OCI-LY3 (cell line): ENCODE results near the gene IQCE.

ENCODE experiments used
- EZH2phosphoT487 ChIP-seq: fragments of 200-600 bp; shearing (Covaris generic); IDR thresholded peaks from 2 replicates; pipeline ENCODE4 v1.6.1; 2018; ENCODE audit warnings: antibody characterized with exemption, mixed run types, low read depth
- TF ChIP-seq, protein P1 (sequence below): fragments of 200-600, 300-600 bp; sonication (generic); IDR thresholded peaks from 2 replicates; pipeline ENCODE4 v1.5.1; 2014; ENCODE audit warnings: antibody characterized with exemption, low read length, low read depth

DNA sequence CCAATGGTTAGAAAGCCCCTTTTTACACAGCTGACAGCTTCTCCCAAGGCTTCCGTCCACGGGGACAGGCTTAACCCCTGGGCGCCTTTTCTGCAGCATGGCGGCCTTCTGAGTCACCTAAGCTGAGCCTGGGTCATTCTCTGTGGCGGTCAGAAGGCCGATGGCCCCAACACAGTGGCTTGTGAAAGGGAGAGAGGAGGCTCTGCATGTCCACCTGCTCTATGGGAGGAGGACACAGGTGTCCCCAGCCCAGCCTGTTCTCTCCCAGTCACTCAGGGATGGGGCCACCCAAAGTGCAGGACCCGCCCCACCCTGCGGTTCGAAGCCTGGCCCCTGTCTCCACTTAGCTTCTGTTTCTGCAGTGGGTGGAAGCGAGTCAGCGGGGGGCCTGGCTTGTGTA lies 52.6 kb downstream of the IQCE start:
- no peak for TF ChIP-seq EZH2phosphoT487
- TF ChIP-seq, protein P1, sequence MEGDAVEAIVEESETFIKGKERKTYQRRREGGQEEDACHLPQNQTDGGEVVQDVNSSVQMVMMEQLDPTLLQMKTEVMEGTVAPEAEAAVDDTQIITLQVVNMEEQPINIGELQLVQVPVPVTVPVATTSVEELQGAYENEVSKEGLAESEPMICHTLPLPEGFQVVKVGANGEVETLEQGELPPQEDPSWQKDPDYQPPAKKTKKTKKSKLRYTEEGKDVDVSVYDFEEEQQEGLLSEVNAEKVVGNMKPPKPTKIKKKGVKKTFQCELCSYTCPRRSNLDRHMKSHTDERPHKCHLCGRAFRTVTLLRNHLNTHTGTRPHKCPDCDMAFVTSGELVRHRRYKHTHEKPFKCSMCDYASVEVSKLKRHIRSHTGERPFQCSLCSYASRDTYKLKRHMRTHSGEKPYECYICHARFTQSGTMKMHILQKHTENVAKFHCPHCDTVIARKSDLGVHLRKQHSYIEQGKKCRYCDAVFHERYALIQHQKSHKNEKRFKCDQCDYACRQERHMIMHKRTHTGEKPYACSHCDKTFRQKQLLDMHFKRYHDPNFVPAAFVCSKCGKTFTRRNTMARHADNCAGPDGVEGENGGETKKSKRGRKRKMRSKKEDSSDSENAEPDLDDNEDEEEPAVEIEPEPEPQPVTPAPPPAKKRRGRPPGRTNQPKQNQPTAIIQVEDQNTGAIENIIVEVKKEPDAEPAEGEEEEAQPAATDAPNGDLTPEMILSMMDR = no peak
